Islet precursor cell (in vitro differentiated cells): ENCODE results near the gene TCFL5.
A peak's percentile ranks its signal among the peaks of the same experiment; 100 is the strongest.

Experiments
- DNase-seq: peaks from one replicate; pipeline ENCODE4 v3.0.0-alpha.2; 2018

The TCFL5 gene

GRCh38 chr20:62820962-62821725 lies 40.5 kb downstream of the TCFL5 start:
- DNase-seq = no peak

- DNase-seq = no peak
These were observed 41.2 kb downstream of the TCFL5 start for GRCh38 chr20:62820208-62820961.

GRCh38 chr20:62819494-62820174 lies 42.0 kb downstream of the TCFL5 start:
- no peak for DNase-seq

GRCh38 chr20:62818592-62819493 lies 42.8 kb downstream of the TCFL5 start:
- DNase-seq = peak; percentile 84

GRCh38 chr20:62817975-62818591 lies 43.5 kb downstream of the TCFL5 start:
- no peak for DNase-seq

- peak; percentile 83 for DNase-seq
These were observed 44.4 kb downstream of the TCFL5 start, which contains the start of gene COL9A3 for GRCh38 chr20:62816884-62817873. TSS of gene COL9A3 (plus strand) at chr20:62817050. CDS start at chr20:62817065, 15 bp downstream.

GRCh38 chr20:62816031-62816883 lies 45.4 kb downstream of the TCFL5 start:
- peak; percentile 94 for DNase-seq

- DNase-seq = peak; percentile 94
These were observed 46.3 kb downstream of the TCFL5 start for GRCh38 chr20:62815066-62815991.

- DNase-seq = no peak
These were observed 46.9 kb downstream of the TCFL5 start for GRCh38 chr20:62814709-62815065.

- DNase-seq = no peak
These were observed 47.4 kb downstream of the TCFL5 start for GRCh38 chr20:62814060-62814708.

- no peak for DNase-seq
These were observed 48.0 kb downstream of the TCFL5 start for GRCh38 chr20:62813588-62813987.

GRCh38 chr20:62812907-62813200 lies 48.8 kb downstream of the TCFL5 start:
- no peak for DNase-seq

GRCh38 chr20:62812181-62812906 lies 49.3 kb downstream of the TCFL5 start:
- no peak for DNase-seq

GRCh38 chr20:62811720-62812119 lies 49.9 kb downstream of the TCFL5 start:
- DNase-seq = no peak

- DNase-seq = no peak
These were observed 50.3 kb downstream of the TCFL5 start for GRCh38 chr20:62811320-62811719.

- DNase-seq = no peak
These were observed 51.8 kb downstream of the TCFL5 start for GRCh38 chr20:62809530-62810428.
